RWPE2 (cell line): ENCODE measurements around the gene WWP2.

Experiments used
- ATAC-seq: fragments of 200-7000 bp; cut with Tn5 transposase; 3 replicates; pipeline ENCODE4 v1.9.1; 2021; ENCODE audit warnings: low read depth
- DNase-seq: peaks from one replicate; pipeline ENCODE4 v3.0.0-alpha.2; 2020; ENCODE audit warnings: low spot score
- H3K27ac ChIP-seq: fragments of 450-650 bp; 2 replicates; pipeline ENCODE4 v1.5.1; 2017; ENCODE audit warnings: mild to moderate bottlenecking; ENCODE audit not compliant: poor library complexity, severe bottlenecking
- H3K27me3 ChIP-seq: fragments of 250-450 bp; sonication (Bioruptor Pico); 2 replicates; pipeline ENCODE4 v1.5.1; 2021; ENCODE audit warnings: mild to moderate bottlenecking, moderate library complexity; ENCODE audit not compliant: insufficient read depth, poor library complexity, severe bottlenecking
- H3K36me3 ChIP-seq: fragments of 250-450 bp; sonication (Bioruptor Pico); 2 replicates; pipeline ENCODE4 v1.5.1; 2020; ENCODE audit warnings: low read depth, mild to moderate bottlenecking, moderate library complexity
- H3K4me1 ChIP-seq: fragments of 250-450 bp; sonication (Bioruptor Pico); 2 replicates; pipeline ENCODE4 v1.5.1; 2021; ENCODE audit warnings: mild to moderate bottlenecking, moderate library complexity; ENCODE audit not compliant: insufficient read depth, poor library complexity, severe bottlenecking
- H3K4me3 ChIP-seq: fragments of 250-450 bp; sonication (Bioruptor Pico); 2 replicates; pipeline ENCODE4 v1.5.1; 2021; ENCODE audit warnings: mild to moderate bottlenecking, moderate library complexity; ENCODE audit not compliant: severe bottlenecking
- H3K9me3 ChIP-seq: fragments of 250-450 bp; sonication (Bioruptor Pico); 2 replicates; pipeline ENCODE4 v1.5.1; 2021; ENCODE audit warnings: mild to moderate bottlenecking, moderate library complexity; ENCODE audit not compliant: severe bottlenecking
- CTCF ChIP-seq: fragments of 450-650 bp; IDR thresholded peaks from one replicate; pipeline ENCODE4 v1.5.1; 2017; ENCODE audit warnings: mild to moderate bottlenecking, moderate library complexity; ENCODE audit not compliant: poor library complexity, severe bottlenecking

WWP2 gene

GRCh38 chr16:69720822-69721430 is 41.2 kb upstream of the WWP2 start:
- no peak for ATAC-seq
- H3K9me3 ChIP-seq, result no peaks in the 10 kb centered on the region
- TF ChIP-seq CTCF, result no peak
- H3K4me1 ChIP-seq, result peaks cover 13% of the 10 kb centered on the region
- H3K27ac ChIP-seq, result no peak overlapping the region
- DNase-seq, result no peak
- H3K4me3 ChIP-seq, result no peak overlapping the region
- no peaks in the 10 kb centered on the region for H3K27me3 ChIP-seq
- peaks cover 45% of the 10 kb centered on the region for H3K36me3 ChIP-seq

- Histone ChIP-seq H3K4me1 (peaks cover 13% of the 10 kb centered on the region), H3K36me3 (peaks cover 39% of the 10 kb centered on the region), H3K27me3 (no peaks in the 10 kb centered on the region), H3K9me3 (no peaks in the 10 kb centered on the region), H3K4me3 (no peak overlapping the region), H3K27ac (no peak overlapping the region)
- ATAC-seq (no peak), DNase-seq (no peak)
- TF ChIP-seq CTCF, result no peak
Measured at GRCh38 chr16:69721441-69721957, 40.6 kb upstream of the WWP2 start.

GRCh38 chr16:69724414-69724873 is 37.7 kb upstream of the WWP2 start:
- H3K4me1 ChIP-seq, result peaks cover 23% of the 10 kb centered on the region

GRCh38 chr16:69724981-69725479 is 37.1 kb upstream of the WWP2 start:
- DNase-seq (no peak), ATAC-seq (no peak)
- peak overlapping the region; percentile 41 for H3K4me3 ChIP-seq
- no peaks in the 10 kb centered on the region for H3K27me3 ChIP-seq
- no peaks in the 10 kb centered on the region for H3K9me3 ChIP-seq
- no peak for TF ChIP-seq CTCF
- H3K27ac ChIP-seq, result peak overlapping the region; percentile 86
- H3K36me3 ChIP-seq, result peaks cover 9% of the 10 kb centered on the region
- peaks cover 23% of the 10 kb centered on the region for H3K4me1 ChIP-seq

More at GRCh38 chr16:69724414-69724873, 37.7 kb upstream of the WWP2 start:
- DNase-seq (no peak), ATAC-seq (no peak)
- no peak for TF ChIP-seq CTCF
- Histone ChIP-seq H3K4me3 (no peak overlapping the region), H3K36me3 (peaks cover 15% of the 10 kb centered on the region), H3K27me3 (no peaks in the 10 kb centered on the region), H3K27ac (peak overlapping the region; percentile 86), H3K9me3 (no peaks in the 10 kb centered on the region)
